Activated naive CD4-positive, alpha-beta T cell treated with anti-CD3 and anti-CD28 coated beads, Interleukin-2, amount 50 U/mL, for 24 hours (primary cell): ENCODE data around the gene LCAT.
"Not testable (repeated sequence)": the region's sequence is repeated elsewhere in the genome, so short reads cannot be mapped to it uniquely, and the experiment has no call there.

Experiments
- H3K27ac Mint-ChIP-seq: one replicate; pipeline ENCODE4 v1.8.0; 2021; ENCODE audit warnings: mild to moderate bottlenecking, mixed read lengths
- H3K27me3 Mint-ChIP-seq: one replicate; pipeline ENCODE4 v1.8.0; 2021; ENCODE audit warnings: mixed read lengths
- H3K36me3 Mint-ChIP-seq: one replicate; pipeline ENCODE4 v1.8.0; 2021; ENCODE audit warnings: mixed read lengths
- H3K4me1 Mint-ChIP-seq: one replicate; pipeline ENCODE4 v1.8.0; 2021; ENCODE audit warnings: mixed read lengths
- H3K4me3 Mint-ChIP-seq: one replicate; pipeline ENCODE4 v1.8.0; 2021; ENCODE audit warnings: mild to moderate bottlenecking, mixed read lengths
- H3K9me3 Mint-ChIP-seq: one replicate; pipeline ENCODE4 v1.8.0; 2021; ENCODE audit warnings: mixed read lengths

LCAT gene

GRCh38 chr16:67917140-67917851, 26.6 kb downstream of the LCAT start:
- peaks cover 46% of the 10 kb centered on the region for H3K4me1 Mint-ChIP-seq
- H3K4me3 Mint-ChIP-seq: peak overlapping the region; percentile 20
- no peaks in the 10 kb centered on the region for H3K9me3 Mint-ChIP-seq
- H3K27ac Mint-ChIP-seq: peak overlapping the region; percentile 52
- H3K27me3 Mint-ChIP-seq: no peaks in the 10 kb centered on the region
- H3K36me3 Mint-ChIP-seq: peaks cover 2% of the 10 kb centered on the region

GRCh38 chr16:67915831-67916723, 27.8 kb downstream of the LCAT start:
- Mint-ChIP-seq H3K4me3 (no peak overlapping the region), H3K27ac (peak overlapping the region; percentile 13), H3K4me1 (peaks cover 38% of the 10 kb centered on the region), H3K36me3 (peaks cover 2% of the 10 kb centered on the region), H3K9me3 (no peaks in the 10 kb centered on the region), H3K27me3 (no peaks in the 10 kb centered on the region)

GRCh38 chr16:67915496-67915769, 28.5 kb downstream of the LCAT start:
- H3K27me3 Mint-ChIP-seq, H3K36me3 Mint-ChIP-seq, H3K9me3 Mint-ChIP-seq, H3K27ac Mint-ChIP-seq, H3K4me3 Mint-ChIP-seq: not testable (repeated sequence)
- H3K4me1 Mint-ChIP-seq: peaks cover 41% of the 10 kb centered on the region

- H3K4me1 Mint-ChIP-seq: peaks cover 45% of the 10 kb centered on the region
- no peak overlapping the region for H3K4me3 Mint-ChIP-seq
- H3K27ac Mint-ChIP-seq: peak overlapping the region; percentile 12
- no peaks in the 10 kb centered on the region for H3K9me3 Mint-ChIP-seq
- peaks cover 2% of the 10 kb centered on the region for H3K36me3 Mint-ChIP-seq
- H3K27me3 Mint-ChIP-seq: no peaks in the 10 kb centered on the region
These were observed 29.0 kb downstream of the LCAT start for GRCh38 chr16:67914758-67915495.

GRCh38 chr16:67910158-67910557, 33.8 kb downstream of the LCAT start:
- no peak overlapping the region for H3K27ac Mint-ChIP-seq

GRCh38 chr16:67909056-67909742, 34.7 kb downstream of the LCAT start:
- peaks cover 2% of the 10 kb centered on the region for H3K36me3 Mint-ChIP-seq
- no peak overlapping the region for H3K27ac Mint-ChIP-seq
- H3K4me1 Mint-ChIP-seq: peaks cover 24% of the 10 kb centered on the region
- no peak overlapping the region for H3K4me3 Mint-ChIP-seq
- H3K27me3 Mint-ChIP-seq: no peaks in the 10 kb centered on the region
- no peaks in the 10 kb centered on the region for H3K9me3 Mint-ChIP-seq

More at GRCh38 chr16:67910158-67910557, 33.8 kb downstream of the LCAT start:
- peaks cover 2% of the 10 kb centered on the region for H3K36me3 Mint-ChIP-seq
- peaks cover 27% of the 10 kb centered on the region for H3K4me1 Mint-ChIP-seq
- H3K9me3 Mint-ChIP-seq: no peaks in the 10 kb centered on the region
- no peaks in the 10 kb centered on the region for H3K27me3 Mint-ChIP-seq
- no peak overlapping the region for H3K4me3 Mint-ChIP-seq

GRCh38 chr16:67907397-67908180, 36.3 kb downstream of the LCAT start:
- no peaks in the 10 kb centered on the region for H3K9me3 Mint-ChIP-seq
- H3K36me3 Mint-ChIP-seq: peaks cover 2% of the 10 kb centered on the region
- no peak overlapping the region for H3K27ac Mint-ChIP-seq
- H3K4me1 Mint-ChIP-seq: peaks cover 20% of the 10 kb centered on the region
- H3K27me3 Mint-ChIP-seq: no peaks in the 10 kb centered on the region
- no peak overlapping the region for H3K4me3 Mint-ChIP-seq

- no peak overlapping the region for H3K4me3 Mint-ChIP-seq
- H3K27ac Mint-ChIP-seq: no peak overlapping the region
- no peaks in the 10 kb centered on the region for H3K9me3 Mint-ChIP-seq
- H3K27me3 Mint-ChIP-seq: no peaks in the 10 kb centered on the region
- H3K4me1 Mint-ChIP-seq: peaks cover 21% of the 10 kb centered on the region
- no peaks in the 10 kb centered on the region for H3K36me3 Mint-ChIP-seq
These were observed 41.1 kb downstream of the LCAT start for GRCh38 chr16:67902831-67903230.

- H3K27me3 Mint-ChIP-seq: no peaks in the 10 kb centered on the region
- no peaks in the 10 kb centered on the region for H3K9me3 Mint-ChIP-seq
- H3K27ac Mint-ChIP-seq: no peak overlapping the region
- no peak overlapping the region for H3K4me3 Mint-ChIP-seq
- no peaks in the 10 kb centered on the region for H3K36me3 Mint-ChIP-seq
- peaks cover 27% of the 10 kb centered on the region for H3K4me1 Mint-ChIP-seq
These were observed 42.2 kb downstream of the LCAT start for GRCh38 chr16:67901734-67902133.

- Mint-ChIP-seq H3K9me3 (no peaks in the 10 kb centered on the region), H3K27me3 (no peaks in the 10 kb centered on the region), H3K27ac (no peak overlapping the region), H3K36me3 (no peaks in the 10 kb centered on the region), H3K4me1 (peaks cover 58% of the 10 kb centered on the region), H3K4me3 (no peak overlapping the region)
These were observed 46.7 kb downstream of the LCAT start for GRCh38 chr16:67897231-67897630.

- peaks cover 45% of the 10 kb centered on the region for H3K4me1 Mint-ChIP-seq
- H3K4me3 Mint-ChIP-seq: peak overlapping the region; percentile 94
These were observed 50.0 kb downstream of the LCAT start for GRCh38 chr16:67893743-67894399.

GRCh38 chr16:67892899-67893742, 50.8 kb downstream of the LCAT start, which contains the start of gene PSKH1:
PSKH1 (plus strand) TSS chr16:67893254; CDS start chr16:67908750, 15,496 bp downstream.
- Mint-ChIP-seq H3K36me3 (no peaks in the 10 kb centered on the region), H3K4me1 (peaks cover 43% of the 10 kb centered on the region), H3K9me3 (no peaks in the 10 kb centered on the region), H3K4me3 (peak within 1 kb of the TSS; percentile 95), H3K27me3 (no peaks in the 10 kb centered on the region), H3K27ac (peak within 1 kb of the TSS; percentile 90)

More at GRCh38 chr16:67893743-67894399, 50.0 kb downstream of the LCAT start:
- Mint-ChIP-seq H3K27ac (peak overlapping the region; percentile 90), H3K27me3 (no peaks in the 10 kb centered on the region), H3K9me3 (no peaks in the 10 kb centered on the region), H3K36me3 (no peaks in the 10 kb centered on the region)

GRCh38 chr16:67892375-67892774, 51.5 kb downstream of the LCAT start:
- Mint-ChIP-seq H3K4me1 (peaks cover 40% of the 10 kb centered on the region), H3K27me3 (no peaks in the 10 kb centered on the region), H3K36me3 (no peaks in the 10 kb centered on the region), H3K9me3 (no peaks in the 10 kb centered on the region), H3K4me3 (peak overlapping the region; percentile 95), H3K27ac (peak overlapping the region; percentile 90)
